SKM-1 (cell line): ENCODE measurements around the gene PLP2.

Experiments
- DNase-seq: peaks from one replicate; lab custom pipeline; 2025; ENCODE audit not compliant: unreplicated experiment; lab: John Stamatoyannopoulos, UW

PLP2 gene

GRCh38 chrX:49208399-49208798 lies 36.7 kb downstream of the PLP2 start:
- no peak for DNase-seq

DNA sequence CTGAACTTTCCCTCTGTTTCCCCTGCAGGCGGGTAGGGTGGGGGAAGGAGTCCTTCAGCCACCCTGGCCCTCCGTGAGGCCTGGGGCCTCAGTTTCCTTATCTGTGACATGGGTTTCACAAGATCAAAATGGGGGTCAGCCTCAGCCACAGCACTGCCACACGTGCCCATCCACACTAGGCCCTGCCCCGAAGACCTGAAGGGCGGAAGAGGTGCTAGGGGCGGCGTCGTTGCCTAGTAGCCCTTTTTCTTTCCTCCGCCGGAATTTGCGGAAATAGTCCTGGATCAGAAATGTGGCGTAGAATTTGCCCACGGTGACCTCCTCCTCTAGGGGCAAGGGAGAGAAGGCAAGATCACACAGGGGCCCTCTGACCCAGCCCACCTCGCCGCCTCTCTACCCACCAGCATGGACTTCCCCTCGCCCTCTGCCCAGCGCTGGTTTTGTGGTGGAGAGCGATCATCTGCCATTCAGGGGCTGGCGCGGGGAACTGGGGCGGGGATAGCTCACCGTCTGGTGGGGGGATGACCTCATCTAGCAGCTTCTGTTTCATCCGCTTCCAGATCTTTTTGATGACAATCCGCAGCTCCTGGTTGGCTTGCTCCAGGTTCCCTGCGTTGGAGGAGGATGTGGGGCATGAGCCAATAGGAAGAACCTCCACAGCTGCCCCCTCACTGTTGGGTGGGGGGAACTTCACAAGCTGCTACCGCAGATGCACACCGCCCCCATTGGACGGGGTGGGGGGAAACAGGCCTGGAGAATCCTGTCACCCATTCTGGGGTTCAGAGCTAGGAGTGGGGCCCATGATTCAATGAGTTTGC lies 37.9 kb downstream of the PLP2 start:
- no peak for DNase-seq

- DNase-seq = no peak
Observed at GRCh38 chrX:49210406-49210805, 38.7 kb downstream of the PLP2 start.

GRCh38 chrX:49211074-49211473 lies 39.4 kb downstream of the PLP2 start:
- DNase-seq = no peak

- no peak for DNase-seq
Observed at GRCh38 chrX:49212209-49212608, 40.5 kb downstream of the PLP2 start.

GRCh38 chrX:49212861-49213260 lies 41.2 kb downstream of the PLP2 start:
- DNase-seq = no peak

DNA sequence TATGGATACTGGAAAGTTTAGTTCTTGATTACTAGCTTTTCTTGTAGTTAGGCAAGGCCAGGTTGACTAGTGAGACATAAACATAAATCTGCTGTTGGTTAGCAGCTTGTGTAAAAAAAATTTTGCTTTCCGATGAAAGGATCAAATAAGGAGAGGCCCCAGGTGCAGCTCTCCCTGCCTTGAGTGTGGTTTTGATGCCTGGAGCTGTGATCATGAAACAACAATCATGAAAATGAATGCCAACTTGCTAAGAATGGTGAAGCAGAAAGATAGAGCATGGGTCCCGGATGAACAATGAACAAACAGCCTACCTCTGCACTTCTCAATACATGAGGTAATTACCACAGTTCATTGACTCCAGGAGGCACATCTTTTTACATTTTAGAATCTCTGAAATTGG lies 42.7 kb downstream of the PLP2 start:
- DNase-seq = no peak

DNA sequence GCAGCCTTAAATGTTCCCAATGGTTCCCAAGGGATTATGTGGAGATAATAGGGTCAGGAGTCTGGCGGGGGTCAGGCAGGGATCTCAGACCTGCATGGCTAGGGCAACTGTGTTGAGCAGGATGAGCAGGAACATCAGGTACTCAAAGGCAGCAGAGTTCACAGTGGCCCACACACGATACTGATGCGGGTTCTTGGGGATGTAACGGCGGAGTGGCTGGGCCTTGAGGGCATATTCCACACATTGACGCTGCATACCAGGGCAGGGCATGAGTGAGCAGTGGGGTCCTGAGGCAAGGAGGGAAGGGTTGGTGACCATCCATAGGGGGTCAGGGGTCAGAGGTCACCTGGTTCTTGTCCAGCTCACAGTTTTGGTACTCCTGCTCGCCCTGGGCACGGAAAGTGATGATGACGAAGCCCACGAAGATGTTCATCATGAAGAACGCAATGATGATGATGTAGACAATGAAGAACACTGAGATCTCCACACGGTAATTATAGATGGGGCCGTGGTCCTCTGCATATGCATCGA lies 43.4 kb downstream of the PLP2 start:
- no peak for DNase-seq

GRCh38 chrX:49220100-49220499 lies 48.4 kb downstream of the PLP2 start:
- DNase-seq = no peak

- no peak for DNase-seq
Observed at GRCh38 chrX:49221868-49222267, 50.2 kb downstream of the PLP2 start.
